AG20443 (cell line): Measurements from ENCODE around the gene AP4S1.

Experiments
- DNase-seq: peaks from one replicate; pipeline ENCODE4 v3.0.0; 2012; ENCODE audit warnings: low spot score, mixed read lengths

The AP4S1 gene

GRCh38 chr14:31137214-31137889 is 111.9 kb downstream of the AP4S1 start:
- DNase-seq, result no peak

DNA sequence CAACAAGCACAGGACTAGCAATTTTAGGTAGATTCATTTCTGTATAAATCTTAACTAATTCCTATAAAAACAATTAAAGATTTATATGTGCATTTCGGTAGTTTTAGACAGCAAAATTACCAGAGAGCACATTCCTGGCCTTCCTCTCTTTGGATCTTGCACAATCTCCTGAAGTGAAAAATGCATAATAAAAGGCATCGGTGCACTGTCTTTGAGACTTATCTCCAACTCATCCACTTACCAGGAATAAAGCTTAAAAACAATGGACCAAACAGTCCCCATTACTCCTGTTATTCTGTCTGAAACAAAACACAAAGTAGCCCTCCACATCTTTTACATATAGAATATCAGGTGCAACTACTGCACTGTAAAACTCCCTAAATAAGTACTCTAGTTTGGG is 112.9 kb downstream of the AP4S1 start:
- no peak for DNase-seq

- no peak for DNase-seq
These were observed 113.9 kb downstream of the AP4S1 start for GRCh38 chr14:31139301-31139847.

DNA sequence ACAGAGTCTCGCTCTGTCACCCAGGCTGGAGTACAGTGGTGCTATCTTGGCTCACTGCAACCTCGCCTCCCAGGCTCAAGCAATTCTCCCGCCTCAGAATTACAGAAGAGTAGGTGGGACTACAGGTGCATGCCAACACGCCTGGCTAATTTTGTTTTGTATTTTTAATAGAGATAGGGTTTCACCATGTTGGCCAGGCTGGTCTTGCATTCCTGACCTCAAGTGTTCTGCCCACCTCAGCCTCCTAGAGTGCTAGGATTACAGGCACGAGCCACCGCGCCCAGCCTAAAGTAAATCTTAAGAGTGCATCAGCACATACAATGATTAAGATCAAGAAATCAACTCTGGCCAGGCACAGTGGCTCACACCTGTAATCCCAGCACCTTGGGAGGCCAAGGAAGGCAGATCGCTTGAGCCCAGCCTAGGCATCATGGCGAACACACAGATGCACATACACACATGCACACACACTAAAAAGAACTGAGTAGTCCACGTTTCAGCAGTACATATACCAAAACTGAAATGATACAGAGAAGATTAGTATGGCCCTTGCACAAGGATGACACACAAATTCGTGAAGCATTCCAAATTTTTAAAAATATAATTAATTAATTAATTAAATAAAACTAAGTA is 117.1 kb downstream of the AP4S1 start:
- DNase-seq, result no peak
